HL-60 (cell line): Measurements from ENCODE around the gene VAT1L.

ENCODE experiments used
- CTCF ChIP-seq: IDR thresholded peaks from one replicate; pipeline ENCODE4 v1.5.1; 2011; ENCODE audit warnings: low read length, control low read depth, inconsistent platforms; ENCODE audit not compliant: insufficient read depth
- POLR2AphosphoS5 ChIP-seq: IDR thresholded peaks from 2 replicates; pipeline ENCODE4 v1.6.1; 2012; ENCODE audit warnings: low read depth
- REST ChIP-seq: IDR thresholded peaks from 2 replicates; pipeline ENCODE4 v1.6.1; 2012; ENCODE audit warnings: low read depth; ENCODE audit not compliant: insufficient replicate concordance
- SPI1 ChIP-seq: IDR thresholded peaks from 2 replicates; pipeline ENCODE4 v1.6.1; 2012; ENCODE audit warnings: low read depth, mild to moderate bottlenecking, borderline replicate concordance

- TF ChIP-seq REST (no peak), CTCF (no peak), POLR2AphosphoS5 (no peak), SPI1 (no peak)
Measured at GRCh38 chr16:77969861-77970260, 181.5 kb downstream of the VAT1L start.
